Measurements from ENCODE around the gene OLFML1.

DNA sequence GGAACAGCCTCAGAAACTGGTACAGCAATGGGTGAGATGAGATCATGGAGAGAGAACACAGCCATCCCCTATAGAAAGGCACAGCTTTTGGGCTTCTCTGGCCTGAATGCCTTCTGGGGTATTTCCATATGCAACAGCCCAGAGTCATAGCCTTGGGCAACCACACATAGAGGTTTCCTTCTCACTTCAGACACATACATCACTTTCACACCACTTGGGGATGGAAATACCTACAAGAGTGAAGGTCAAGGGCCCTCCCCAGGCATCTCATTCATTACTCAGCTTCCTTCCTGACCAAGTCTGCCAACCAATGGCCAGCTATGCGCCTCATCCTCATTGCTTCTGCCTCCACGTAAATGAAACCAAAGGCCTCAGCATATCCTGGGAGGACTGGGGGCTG is 17.7 kb upstream of the OLFML1 start:
- TF ChIP-seq POLR2A (IDR thresholded peaks at IDR 0.05; ENCODE audit: low read length), result no peak
- TF ChIP-seq GATA1 (IDR thresholded peaks at IDR 0.05; ENCODE audit: low read depth, low read length), result no peak
